ENCODE measurements around the gene PPP1R14B.

The PPP1R14B gene

GRCh38 chr11:64264371-64264852 is 17.7 kb upstream of the PPP1R14B start:
- Histone ChIP-seq H3K4me3 (no peak overlapping the region), H3K27me3 (no peaks in the 10 kb centered on the region), H3K27ac (no peak overlapping the region), H3K9me3 (no peaks in the 10 kb centered on the region), H3K36me3 (peaks cover 24 to 78% (median 55%) of the 10 kb centered on the region in 3 donors), H3K4me1 (peaks cover 6 to 23% (median 13%) of the 10 kb centered on the region in 4 donors)
- no peak for TF ChIP-seq CTCF (IDR thresholded peaks at IDR 0.05)
- intact Hi-C loops (cut with DNase I; ENCODE audit: low total_unique reads): no loop called here
- no peak for DNase-seq

DNA sequence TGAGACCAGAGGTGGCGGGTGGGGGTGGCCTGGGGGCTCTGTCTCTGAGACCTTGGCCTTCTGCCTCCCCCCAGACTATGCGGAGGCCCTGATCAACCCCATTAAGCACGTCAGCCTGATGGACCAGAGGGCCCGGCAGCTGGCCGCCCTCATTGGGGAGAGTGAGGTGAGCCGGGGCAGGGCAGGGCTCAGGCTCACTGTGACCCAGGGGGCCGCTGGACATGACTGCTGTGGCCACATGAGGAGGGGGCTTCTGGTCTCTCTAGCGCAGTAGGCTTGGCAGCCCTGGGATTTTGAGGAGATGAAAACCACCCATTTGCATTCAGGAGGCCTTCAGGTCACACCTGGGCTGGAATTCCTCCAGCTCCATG is 17.2 kb upstream of the PPP1R14B start:
- Histone ChIP-seq H3K27ac (no peak overlapping the region), H3K27me3 (no peaks in the 10 kb centered on the region), H3K4me1 (peaks cover 6 to 19% (median 13%) of the 10 kb centered on the region in 4 donors), H3K36me3 (peaks cover 24 to 83% (median 60%) of the 10 kb centered on the region in 3 donors), H3K4me3 (no peak overlapping the region), H3K9me3 (no peaks in the 10 kb centered on the region)
- intact Hi-C loops (cut with DNase I; ENCODE audit: low total_unique reads): no loop called here
- DNase-seq: no peak
- TF ChIP-seq CTCF (IDR thresholded peaks at IDR 0.05): no peak

DNA sequence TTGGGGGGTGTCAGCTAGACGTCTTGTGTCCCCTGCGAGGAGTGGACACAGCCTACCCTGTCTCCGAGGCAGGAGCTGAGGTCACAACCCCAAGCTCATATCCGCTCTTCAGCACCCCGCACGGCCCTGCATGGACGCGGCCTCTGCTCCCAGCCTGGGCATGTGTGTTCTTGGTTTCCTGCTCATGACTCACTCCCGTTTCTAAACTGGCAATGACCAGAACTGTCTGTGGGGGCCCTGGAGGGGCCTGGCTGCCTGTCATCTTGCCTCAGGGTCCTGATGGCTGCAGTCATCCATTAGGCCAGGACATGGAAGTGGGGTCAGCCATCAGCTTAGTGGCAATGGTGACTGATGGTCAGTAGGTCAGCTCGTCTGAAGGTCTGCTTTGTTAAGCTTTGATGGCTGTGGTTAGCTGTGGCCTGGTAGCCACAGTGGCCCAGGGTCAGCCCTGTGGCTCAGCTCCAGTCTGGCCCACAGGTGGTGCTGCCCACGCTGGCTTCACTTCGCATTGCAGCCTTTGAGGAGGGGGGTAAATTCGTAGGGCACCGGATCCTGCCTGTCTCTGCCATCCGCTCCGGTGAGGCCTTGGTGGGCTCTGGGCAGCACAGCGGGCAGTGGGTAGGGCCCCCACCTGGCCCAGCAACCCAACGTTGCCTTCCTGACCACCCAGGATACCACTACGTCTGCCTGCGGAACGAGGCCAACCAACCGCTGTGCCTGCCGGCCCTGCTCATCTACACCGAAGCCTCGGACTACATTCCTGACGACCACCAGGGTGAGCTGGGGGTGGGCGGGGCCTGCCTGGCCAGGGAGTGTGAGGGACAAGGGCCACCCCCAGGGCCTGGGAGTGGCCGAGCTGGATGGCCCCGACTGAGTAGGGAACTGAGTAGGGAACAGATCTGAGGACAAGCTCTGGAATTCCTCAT is 16.5 kb upstream of the PPP1R14B start:
- no peak overlapping the region for H3K27ac ChIP-seq
- no peak overlapping the region for H3K4me3 ChIP-seq
- no peaks in the 10 kb centered on the region for H3K27me3 ChIP-seq
- no peak for DNase-seq
- intact Hi-C loops (cut with DNase I; ENCODE audit: low total_unique reads): no loop called here
- TF ChIP-seq CTCF (IDR thresholded peaks at IDR 0.05): no peak
- H3K36me3 ChIP-seq: peaks cover 24 to 89% (median 66%) of the 10 kb centered on the region in 3 donors
- H3K4me1 ChIP-seq: peaks cover 2 to 12% (median 7%) of the 10 kb centered on the region in 4 donors
- no peaks in the 10 kb centered on the region for H3K9me3 ChIP-seq

- Histone ChIP-seq H3K27ac (no peak overlapping the region), H3K36me3 (peaks cover 24 to 98% (median 73%) of the 10 kb centered on the region in 3 donors)
Observed at GRCh38 chr11:64262271-64263002, 15.7 kb upstream of the PPP1R14B start.

More at GRCh38 chr11:64262271-64263002, 15.7 kb upstream of the PPP1R14B start:
- intact Hi-C loops (cut with DNase I; ENCODE audit: low total_unique reads): no loop called here
- H3K9me3 ChIP-seq: no peaks in the 10 kb centered on the region
- H3K4me1 ChIP-seq: peaks cover 0 to 5% (median 0%) of the 10 kb centered on the region in 4 donors
- DNase-seq: no peak
- no peaks in the 10 kb centered on the region for H3K27me3 ChIP-seq
- no peak for TF ChIP-seq CTCF (IDR thresholded peaks at IDR 0.05)
- no peak overlapping the region for H3K4me3 ChIP-seq
